ENCODE results near the gene DST.

DST gene

DNA sequence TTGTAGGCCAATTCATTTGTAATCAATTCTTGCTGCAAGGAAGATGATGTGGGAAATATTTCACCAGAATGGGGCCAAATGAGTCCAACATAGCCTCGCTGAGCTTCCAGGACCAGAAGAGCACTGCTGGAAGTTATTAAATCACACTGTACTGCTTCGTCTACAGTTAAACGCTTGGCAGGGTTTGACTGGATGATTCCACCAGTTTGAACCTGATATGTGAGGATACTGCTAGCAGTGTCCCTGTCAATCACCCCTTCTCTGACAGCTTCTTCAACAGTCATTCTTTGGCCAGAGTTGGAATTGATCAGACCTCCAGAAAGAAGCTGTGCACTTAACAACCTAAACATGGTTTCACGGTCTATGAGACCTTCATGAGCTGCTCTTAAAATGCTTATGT, 34.4 kb downstream of the DST start:
- DNase-seq (ENCODE audit: extremely low spot score): no peak
- CTCF ChIA-PET: interaction anchor here (0.8 to 7.0 kb wide), 9 partner anchors 9 to 34 kb away, joined by 3 to 80 read pairs (median 4); partner anchors contain the start of gene DST

GRCh38 chr6:56607111-56607752, 35.5 kb downstream of the DST start:
- no peak for DNase-seq (ENCODE audit: extremely low spot score)
- CTCF ChIA-PET: interaction anchor here (0.9 to 7.0 kb wide), 4 partner anchors 8 to 16 kb away, joined by 3 to 80 read pairs (median 10); no protein-coding TSS in a partner anchor
- POLR2A ChIA-PET: no interaction called here
- TF ChIP-seq CTCF (IDR thresholded peaks at IDR 0.05; ENCODE audit: control extremely low read depth, extremely low read depth, low read depth, missing control alignments): no peak

More for the DNA sequence above, 34.4 kb downstream of the DST start:
- POLR2A ChIA-PET: interaction anchor here (0.5 kb wide), 1 partner anchor 66 kb away, joined by 10 read pairs; no protein-coding TSS in a partner anchor
- TF ChIP-seq CTCF (IDR thresholded peaks at IDR 0.05; ENCODE audit: control extremely low read depth, extremely low read depth, low read depth, missing control alignments): no peak

DNA sequence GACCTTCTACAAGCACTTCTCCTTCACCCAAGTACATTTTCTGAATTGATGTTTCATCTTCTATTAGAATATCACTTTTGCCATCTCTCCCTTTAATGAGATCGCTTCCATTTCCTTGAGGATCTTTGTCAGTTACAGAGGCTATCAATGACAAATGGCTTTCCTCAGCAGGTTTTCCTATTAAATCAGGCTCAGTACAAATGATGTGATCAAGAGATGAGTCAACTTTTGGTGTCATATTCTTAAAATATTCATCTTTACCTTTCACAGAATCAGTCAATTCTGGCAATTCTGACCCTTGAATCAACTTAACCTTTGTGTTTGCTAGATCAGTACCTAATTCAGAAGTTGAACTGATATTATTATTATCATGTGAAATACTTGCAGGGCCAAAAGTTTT, 37.3 kb downstream of the DST start:
- POLR2A ChIA-PET: interaction anchor here (0.6 kb wide), 1 partner anchor 63 kb away, joined by 7 read pairs; no protein-coding TSS in a partner anchor
- TF ChIP-seq CTCF (IDR thresholded peaks at IDR 0.05; ENCODE audit: control extremely low read depth, extremely low read depth, low read depth, missing control alignments): no peak
- no peak for DNase-seq (ENCODE audit: extremely low spot score)
- CTCF ChIA-PET: interaction anchor here (7.0 kb wide), 1 partner anchor 11 kb away, joined by 80 read pairs; no protein-coding TSS in a partner anchor

- ChIA-PET CTCF (interaction anchor here (1.1 to 7.0 kb wide), 4 partner anchors 10 to 34 kb away, joined by 4 to 80 read pairs (median 7); no protein-coding TSS in a partner anchor), POLR2A (no interaction called here)
- no peak for TF ChIP-seq CTCF (IDR thresholded peaks at IDR 0.05; ENCODE audit: control extremely low read depth, extremely low read depth, low read depth, missing control alignments)
- DNase-seq (ENCODE audit: extremely low spot score): no peak
Measured at GRCh38 chr6:56604186-56604585, 38.5 kb downstream of the DST start.

DNA sequence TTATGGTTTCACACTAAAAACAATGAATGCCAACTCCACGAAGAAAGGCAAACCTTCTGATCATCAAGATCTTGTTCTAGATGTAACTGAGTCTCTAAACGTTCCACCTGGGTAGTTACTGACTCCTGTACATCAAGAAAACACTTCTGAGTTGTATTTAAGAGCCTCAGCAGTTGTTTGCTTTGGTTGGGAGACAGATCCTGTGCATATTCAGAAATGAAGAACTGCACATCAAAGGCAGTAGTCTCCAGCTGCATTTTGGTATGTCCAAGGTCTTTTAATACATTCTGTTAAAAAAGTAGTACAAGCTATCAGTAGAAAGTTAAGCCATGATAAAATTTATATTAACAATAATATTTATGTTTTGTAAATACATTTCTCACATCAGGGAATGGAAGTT, 41.3 kb downstream of the DST start:
- TF ChIP-seq CTCF (IDR thresholded peaks at IDR 0.05; ENCODE audit: control extremely low read depth, extremely low read depth, low read depth, missing control alignments): no peak
- ChIA-PET CTCF (no interaction called here), POLR2A (no interaction called here)
- no peak for DNase-seq (ENCODE audit: extremely low spot score)

- TF ChIP-seq CTCF (IDR thresholded peaks at IDR 0.05; ENCODE audit: control extremely low read depth, extremely low read depth, low read depth, missing control alignments): peak; percentile 52
- DNase-seq (ENCODE audit: extremely low spot score): peak; percentile 32
- ChIA-PET CTCF (interaction anchor here (0.5 to 7.0 kb wide), 53 partner anchors 8 to 281 kb away, joined by 3 to 103 read pairs (median 4); no protein-coding TSS in a partner anchor), POLR2A (interaction anchor here (0.5 kb wide), 1 partner anchor 134 kb away, joined by 3 read pairs; no protein-coding TSS in a partner anchor)
Measured at GRCh38 chr6:56595490-56596122, 47.1 kb downstream of the DST start.
